Measurements from ENCODE around the gene CKAP5. TPM values are rescaled to one million over a fixed set of nuclear protein-coding genes. Genes with fewer than 3 reads are reported as not detected.

The CKAP5 gene
- total RNA-seq, 1 donor from 2014 or later, result 54.4 TPM

DNA sequence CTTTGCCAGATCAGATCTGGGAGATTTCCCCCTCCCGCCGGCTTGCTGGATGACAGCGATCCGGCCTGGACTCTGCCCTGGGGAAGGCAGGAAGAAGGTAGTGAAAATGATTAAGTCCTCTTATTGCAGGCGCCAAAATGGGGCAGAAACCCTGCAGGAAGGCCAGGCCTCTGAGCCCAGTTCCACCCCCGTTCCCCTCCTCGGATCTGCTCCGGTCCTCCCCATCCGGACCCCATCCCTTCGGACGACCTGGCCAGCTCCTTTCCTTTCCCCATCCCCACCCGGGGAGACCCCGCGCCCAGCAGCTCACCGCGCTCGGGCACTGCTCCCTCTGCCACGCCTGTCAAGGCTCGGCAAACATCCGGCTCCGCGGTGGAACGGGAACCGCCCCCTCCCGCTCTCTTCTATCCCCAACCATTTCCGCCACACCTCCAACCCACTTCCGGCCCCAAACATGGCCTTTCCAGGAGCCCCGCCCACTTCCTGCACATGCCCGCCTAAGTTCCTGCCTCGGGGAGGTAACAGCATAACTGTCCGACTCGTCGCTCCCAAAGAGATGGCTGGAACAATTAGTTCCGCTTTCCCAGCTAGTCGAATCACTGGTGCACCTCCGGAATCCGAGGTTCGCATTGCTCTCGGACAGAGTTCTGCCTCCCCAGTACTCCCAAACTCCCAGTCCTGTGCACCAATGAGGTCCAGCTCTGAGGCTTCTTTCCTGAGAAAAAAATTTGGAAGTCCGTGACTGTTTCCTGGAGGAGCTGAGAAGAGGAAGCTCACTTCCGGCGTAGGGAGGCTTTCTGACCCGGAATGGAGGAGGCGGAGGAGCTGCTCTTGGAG is 145.6 kb downstream of the CKAP5 start, which contains the start of the genes ARHGAP1 and ZNF408:
ARHGAP1 (minus strand) TSS at position 379 of the 837 bp plus-strand sequence. CDS start 4,512 bp downstream, outside the sequence.
ZNF408 (plus strand) TSS at position 791 of the 837 bp plus-strand sequence; CDS start at position 808, 17 bp downstream.
- peak; percentile 99 for DNase-seq (ENCODE audit: low spot score)

DNA sequence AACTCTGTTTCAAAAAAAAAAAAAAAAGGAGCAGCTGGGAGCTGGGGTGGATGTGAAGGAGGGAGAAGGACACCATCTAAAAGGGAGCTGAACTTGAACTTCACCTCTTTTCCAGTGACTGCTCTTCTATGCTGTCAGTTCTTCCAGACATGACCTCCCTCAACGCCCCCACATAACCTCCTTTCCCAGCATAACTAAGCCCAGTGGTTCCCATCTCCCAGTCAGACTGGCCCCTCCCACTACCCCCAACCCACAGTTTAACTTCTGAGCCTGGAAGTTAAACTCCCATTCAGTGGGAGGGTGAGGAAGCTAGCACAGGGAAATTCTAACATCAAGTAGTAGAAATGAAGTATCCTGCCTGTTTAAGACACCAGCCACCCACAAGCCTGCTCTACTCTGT is 147.5 kb downstream of the CKAP5 start:
- DNase-seq (ENCODE audit: low spot score), result no peak

- DNase-seq (ENCODE audit: low spot score), result no peak
Observed at GRCh38 chr11:46697723-46698122, 148.4 kb downstream of the CKAP5 start.

DNA sequence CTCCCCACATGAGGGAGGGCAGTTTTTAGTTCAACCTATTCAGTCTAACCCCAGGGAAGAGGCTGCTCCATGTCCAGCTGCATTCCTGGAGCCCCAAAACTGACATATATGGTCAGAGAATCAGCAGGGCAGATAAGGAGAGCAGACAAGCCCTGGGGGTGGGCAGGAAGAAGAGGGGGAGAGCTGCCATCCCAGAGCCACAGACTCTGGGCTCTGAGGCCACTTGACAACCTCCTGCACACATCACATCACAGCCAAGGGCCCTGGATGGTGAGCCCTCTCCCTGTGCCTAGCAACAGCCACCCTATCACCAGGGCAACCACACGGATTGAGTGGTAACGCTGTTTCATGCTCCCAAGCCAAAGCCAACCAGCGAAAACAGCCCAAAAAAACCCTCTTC is 148.8 kb downstream of the CKAP5 start:
- no peak for DNase-seq (ENCODE audit: low spot score)

- no peak for DNase-seq (ENCODE audit: low spot score)
Observed at GRCh38 chr11:46696212-46696558, 149.9 kb downstream of the CKAP5 start.

- no peak for DNase-seq (ENCODE audit: low spot score)
Observed at GRCh38 chr11:46695345-46696211, 150.5 kb downstream of the CKAP5 start.

- no peak for DNase-seq (ENCODE audit: low spot score)
Observed at GRCh38 chr11:46694607-46695006, 151.5 kb downstream of the CKAP5 start.

- no peak for DNase-seq (ENCODE audit: low spot score)
Observed at GRCh38 chr11:46694072-46694471, 152.0 kb downstream of the CKAP5 start.

- no peak for DNase-seq (ENCODE audit: low spot score)
Observed at GRCh38 chr11:46693597-46694012, 152.5 kb downstream of the CKAP5 start.

Small RNA genes within 50 kb of the gene (microRNA-seq; reads per million reads assigned to microRNA genes)
- gene MIR5582 (ENCODE audit: borderline number of aligned reads), result not detected

Other genes with a start within 250 kb of the CKAP5 start
- gene HARBI1, start 229.1 kb downstream of the CKAP5 start, total RNA-seq, result 4.9 TPM
- gene ATG13, start 228.7 kb downstream of the CKAP5 start, total RNA-seq, result 49.7 TPM
- gene ARHGAP1, start 145.7 kb downstream of the CKAP5 start, total RNA-seq, result 103 TPM
- 5.8 TPM for gene ZNF408, start 145.2 kb downstream of the CKAP5 start, total RNA-seq
- gene F2, start 127.1 kb downstream of the CKAP5 start, total RNA-seq, result not detected
- 3.1 TPM for gene LRP4, start 72.3 kb upstream of the CKAP5 start, total RNA-seq
- gene CSTPP1, start 90.5 kb upstream of the CKAP5 start, total RNA-seq, result 15.3 TPM